ENCODE results near the gene ZNRF4.

DNA sequence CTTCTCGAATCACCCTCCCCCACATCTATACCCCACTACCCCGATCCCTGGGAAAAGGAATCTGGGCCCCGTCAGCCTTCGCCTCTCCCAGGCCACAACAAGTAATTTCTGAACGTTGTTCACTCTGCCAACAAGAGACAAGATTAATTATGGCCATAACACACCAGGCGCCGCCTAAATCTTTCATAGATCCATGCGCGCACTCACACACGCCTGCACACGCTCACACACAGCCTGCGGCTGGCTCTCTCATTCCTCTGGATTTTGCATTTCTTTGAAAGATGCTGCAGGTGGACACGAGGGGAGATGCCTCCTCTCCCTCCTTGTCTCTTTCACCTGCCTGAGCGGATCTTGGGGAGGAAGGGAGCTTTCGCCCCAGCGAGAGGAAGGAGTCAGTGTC lies 17.1 kb downstream of the ZNRF4 start:
- TF ChIP-seq, protein P1, sequence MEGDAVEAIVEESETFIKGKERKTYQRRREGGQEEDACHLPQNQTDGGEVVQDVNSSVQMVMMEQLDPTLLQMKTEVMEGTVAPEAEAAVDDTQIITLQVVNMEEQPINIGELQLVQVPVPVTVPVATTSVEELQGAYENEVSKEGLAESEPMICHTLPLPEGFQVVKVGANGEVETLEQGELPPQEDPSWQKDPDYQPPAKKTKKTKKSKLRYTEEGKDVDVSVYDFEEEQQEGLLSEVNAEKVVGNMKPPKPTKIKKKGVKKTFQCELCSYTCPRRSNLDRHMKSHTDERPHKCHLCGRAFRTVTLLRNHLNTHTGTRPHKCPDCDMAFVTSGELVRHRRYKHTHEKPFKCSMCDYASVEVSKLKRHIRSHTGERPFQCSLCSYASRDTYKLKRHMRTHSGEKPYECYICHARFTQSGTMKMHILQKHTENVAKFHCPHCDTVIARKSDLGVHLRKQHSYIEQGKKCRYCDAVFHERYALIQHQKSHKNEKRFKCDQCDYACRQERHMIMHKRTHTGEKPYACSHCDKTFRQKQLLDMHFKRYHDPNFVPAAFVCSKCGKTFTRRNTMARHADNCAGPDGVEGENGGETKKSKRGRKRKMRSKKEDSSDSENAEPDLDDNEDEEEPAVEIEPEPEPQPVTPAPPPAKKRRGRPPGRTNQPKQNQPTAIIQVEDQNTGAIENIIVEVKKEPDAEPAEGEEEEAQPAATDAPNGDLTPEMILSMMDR (IDR thresholded peaks at IDR 0.05): no peak
- no peak for TF ChIP-seq POLR2A (IDR thresholded peaks at IDR 0.05)
